ENCODE data around the gene PTPN14. TPM values are rescaled to one million over a fixed set of nuclear protein-coding genes. Genes with fewer than 3 reads are reported as not detected.

Gene PTPN14
- total RNA-seq, 1 donor from 2014 or later, result 136 TPM

DNA sequence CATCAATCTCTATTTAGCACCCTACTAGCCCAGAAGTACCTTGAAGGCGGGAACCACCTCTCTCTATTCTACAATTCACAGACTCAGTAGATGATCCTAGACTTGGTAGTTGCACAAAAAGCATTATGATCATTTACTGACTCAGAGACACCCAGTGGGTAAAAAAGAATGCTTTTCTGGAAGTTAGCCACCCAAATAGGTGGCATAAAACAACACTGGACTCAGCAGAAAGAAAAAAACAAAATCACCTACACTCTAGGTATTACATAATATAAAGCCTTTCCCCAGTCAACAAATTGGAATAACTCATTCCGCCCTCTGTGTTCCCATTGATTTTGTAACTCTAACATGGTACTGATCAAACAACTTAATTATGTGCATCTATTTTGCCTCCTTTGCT lies 126.3 kb downstream of the PTPN14 start:
- no peak for TF ChIP-seq CTCF (IDR thresholded peaks at IDR 0.05)
- Mint-ChIP-seq H3K27me3 (ENCODE audit: low read depth) (no peaks in the 10 kb centered on the region), H3K27ac (ENCODE audit: unreplicated experiment) (peak overlapping the region; percentile 72), H3K4me1 (ENCODE audit: low read depth) (peaks cover 87% of the 10 kb centered on the region), H3K9me3 (ENCODE audit: low read depth) (no peaks in the 10 kb centered on the region), H3K4me3 (ENCODE audit: unreplicated experiment) (no peak overlapping the region), H3K36me3 (ENCODE audit: low read depth) (peaks cover 2% of the 10 kb centered on the region)
- DNase-seq (ENCODE audit: low spot score), result no peak

DNA sequence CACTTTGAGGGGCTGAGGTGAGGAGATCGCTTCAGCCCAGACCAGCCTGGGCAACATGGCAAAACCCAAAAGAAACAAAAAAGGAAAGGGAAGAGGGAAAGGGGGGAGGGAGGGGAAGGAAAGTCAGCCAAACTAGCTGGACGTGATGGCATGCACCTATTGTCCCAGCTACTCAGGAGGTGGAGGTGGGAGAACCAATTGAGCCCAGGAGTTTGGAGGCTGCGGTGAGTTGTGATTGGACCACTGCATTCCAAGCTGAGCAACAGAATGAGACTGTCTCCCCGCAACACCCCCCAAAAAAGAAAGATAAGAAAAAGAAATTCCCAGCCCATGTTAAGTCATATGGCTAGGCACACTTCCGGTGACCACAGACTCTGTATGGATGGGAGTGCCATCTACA lies 128.4 kb downstream of the PTPN14 start:
- H3K4me1 Mint-ChIP-seq (ENCODE audit: low read depth), result peaks cover 87% of the 10 kb centered on the region
- H3K27ac Mint-ChIP-seq (ENCODE audit: unreplicated experiment), result peak overlapping the region; percentile 97
- H3K36me3 Mint-ChIP-seq (ENCODE audit: low read depth), result peaks cover 2% of the 10 kb centered on the region
- H3K27me3 Mint-ChIP-seq (ENCODE audit: low read depth), result no peaks in the 10 kb centered on the region
- no peak for DNase-seq (ENCODE audit: low spot score)
- no peak overlapping the region for H3K4me3 Mint-ChIP-seq (ENCODE audit: unreplicated experiment)
- no peaks in the 10 kb centered on the region for H3K9me3 Mint-ChIP-seq (ENCODE audit: low read depth)
- no peak for TF ChIP-seq CTCF (IDR thresholded peaks at IDR 0.05)

DNA sequence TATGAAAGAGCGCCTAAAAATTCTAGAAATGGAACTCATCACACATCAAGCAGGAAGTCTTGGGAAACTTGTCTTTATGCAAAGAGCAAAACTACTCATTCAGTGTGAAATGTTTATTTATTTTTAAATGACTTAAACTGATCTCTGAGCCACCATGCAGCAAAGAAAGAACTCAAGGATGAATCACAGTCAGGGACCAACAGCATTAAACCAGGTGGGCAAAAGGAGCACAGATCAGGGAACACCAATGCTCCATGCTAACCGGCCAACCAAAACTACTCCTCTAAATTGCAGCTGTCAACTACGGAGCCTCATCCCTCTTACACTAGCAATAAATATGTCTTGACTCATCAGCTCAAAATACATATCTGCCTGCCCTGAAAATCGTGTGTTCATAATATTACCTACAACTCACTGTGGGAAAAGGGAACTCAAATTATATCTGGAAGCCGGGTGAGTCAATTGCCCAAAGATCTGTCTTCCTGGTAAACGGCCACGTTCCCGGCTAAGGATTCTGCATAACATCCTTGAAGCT lies 129.2 kb downstream of the PTPN14 start:
- no peaks in the 10 kb centered on the region for H3K9me3 Mint-ChIP-seq (ENCODE audit: low read depth)
- DNase-seq (ENCODE audit: low spot score), result no peak
- H3K27ac Mint-ChIP-seq (ENCODE audit: unreplicated experiment), result peak overlapping the region; percentile 97
- TF ChIP-seq CTCF (IDR thresholded peaks at IDR 0.05), result no peak
- peaks cover 88% of the 10 kb centered on the region for H3K4me1 Mint-ChIP-seq (ENCODE audit: low read depth)
- H3K4me3 Mint-ChIP-seq (ENCODE audit: unreplicated experiment), result no peak overlapping the region
- H3K27me3 Mint-ChIP-seq (ENCODE audit: low read depth), result no peaks in the 10 kb centered on the region
- peaks cover 2% of the 10 kb centered on the region for H3K36me3 Mint-ChIP-seq (ENCODE audit: low read depth)

DNA sequence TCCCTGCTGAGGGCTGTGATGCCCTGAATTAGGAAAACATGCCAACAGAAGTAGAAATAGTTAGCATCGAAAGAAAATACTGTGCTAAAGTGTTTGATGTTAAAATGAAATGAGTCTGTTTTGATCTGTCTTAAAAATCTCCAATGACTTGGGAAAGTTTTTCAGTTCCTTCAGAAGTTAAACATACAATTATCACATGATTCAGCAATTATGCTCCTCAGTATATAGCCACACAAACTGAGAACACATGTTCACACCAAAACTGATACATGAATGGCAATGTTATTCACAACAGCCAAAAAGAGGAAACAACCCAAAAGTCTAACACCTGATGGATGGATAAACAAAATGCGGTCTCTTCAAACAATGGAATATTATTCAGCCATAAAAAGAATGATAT lies 130.6 kb downstream of the PTPN14 start:
- no peak for DNase-seq (ENCODE audit: low spot score)
- peak overlapping the region; percentile 97 for H3K27ac Mint-ChIP-seq (ENCODE audit: unreplicated experiment)
- H3K4me3 Mint-ChIP-seq (ENCODE audit: unreplicated experiment), result no peak overlapping the region
- no peaks in the 10 kb centered on the region for H3K9me3 Mint-ChIP-seq (ENCODE audit: low read depth)
- H3K27me3 Mint-ChIP-seq (ENCODE audit: low read depth), result no peaks in the 10 kb centered on the region
- peaks cover 2% of the 10 kb centered on the region for H3K36me3 Mint-ChIP-seq (ENCODE audit: low read depth)
- TF ChIP-seq CTCF (IDR thresholded peaks at IDR 0.05), result no peak
- H3K4me1 Mint-ChIP-seq (ENCODE audit: low read depth), result peaks cover 89% of the 10 kb centered on the region

DNA sequence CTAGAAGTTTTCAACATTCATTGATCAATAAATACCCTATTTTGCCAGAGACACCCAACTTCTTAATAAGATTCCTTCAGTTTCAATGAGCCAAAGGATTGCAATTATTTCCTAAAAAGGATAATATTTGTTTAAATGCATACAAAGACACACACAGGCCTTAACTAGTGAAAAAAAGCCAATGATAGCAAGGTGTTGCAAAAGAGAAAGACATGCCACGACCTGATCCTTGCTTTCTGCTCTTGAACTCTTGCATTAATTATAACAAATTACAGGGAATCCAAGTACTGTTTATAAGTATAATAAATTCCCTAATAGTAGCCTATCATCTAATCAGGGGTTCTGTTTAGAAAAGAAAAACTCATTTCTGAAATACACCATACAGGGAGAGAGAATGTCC lies 131.1 kb downstream of the PTPN14 start:
- H3K4me1 Mint-ChIP-seq (ENCODE audit: low read depth), result peaks cover 89% of the 10 kb centered on the region
- H3K27ac Mint-ChIP-seq (ENCODE audit: unreplicated experiment), result peak overlapping the region; percentile 75

More for the DNA sequence above, 131.1 kb downstream of the PTPN14 start:
- DNase-seq (ENCODE audit: low spot score), result no peak
- Mint-ChIP-seq H3K36me3 (ENCODE audit: low read depth) (peaks cover 2% of the 10 kb centered on the region), H3K4me3 (ENCODE audit: unreplicated experiment) (no peak overlapping the region), H3K9me3 (ENCODE audit: low read depth) (no peaks in the 10 kb centered on the region), H3K27me3 (ENCODE audit: low read depth) (no peaks in the 10 kb centered on the region)
- TF ChIP-seq CTCF (IDR thresholded peaks at IDR 0.05), result no peak
